GM12878 (cell line): ENCODE measurements around the gene HOXB1. TPM values are rescaled to one million over a fixed set of nuclear protein-coding genes. Genes with fewer than 3 reads are reported as not detected.

Experiments used
- ATAC-seq: fragments of 200-7000 bp; cut with Tn5 transposase; 3 replicates; pipeline ENCODE4 v1.9.1; 2020; ENCODE audit warnings: mild to moderate bottlenecking, moderate library complexity
- BruUV-seq: library from RNA; stranded (reverse); fragments of 400-500 nt; replicated peaks from 2 replicates; lab custom pipeline; 2021; lab: Mats Ljungman, UMichigan
- CTCF ChIA-PET: fragments of 300-600 bp; sonication (Branson Sonifier 250); formaldehyde crosslinking; extraction: SDS; loops from one replicate; lab custom pipeline; 2021; ENCODE audit warnings: inconsistent platforms; lab: Yijun Ruan, JAX
- POLR2A ChIA-PET: fragments of 350-600 bp; formaldehyde crosslinking; extraction: SDS; loops from one replicate; lab custom pipeline; 2021; ENCODE audit warnings: inconsistent platforms; lab: Charles Lee
- RAD21 ChIA-PET: fragments of 300-600 bp; sonication (Branson Sonifier 250); formaldehyde crosslinking; loops from one replicate; lab custom pipeline; 2023; ENCODE audit warnings: antibody characterized with exemption; ENCODE audit not compliant: unreplicated experiment; lab: Charles Lee
- SMC1A ChIA-PET: fragments of 300-600 bp; sonication (Branson Sonifier 250); formaldehyde crosslinking; loops from one replicate; lab custom pipeline; 2023; ENCODE audit not compliant: unreplicated experiment, uncharacterized antibody; lab: Charles Lee
- DNase-seq: peaks from one replicate; pipeline ENCODE4 v3.0.0-alpha.2; 2011; ENCODE audit warnings: low read depth, low spot score
- FAIRE-seq: peaks from 3 replicates; lab custom pipeline; 2011; peaks lifted over from hg19 to GRCh38; lab: Jason Lieb, UNC
- H2AFZ ChIP-seq: 2 replicates; pipeline ENCODE4 v1.6.0; 2011; ENCODE audit warnings: low read depth, low read length, control low read depth; ENCODE audit not compliant: control insufficient read depth
- H3K27ac ChIP-seq: 2 replicates; pipeline ENCODE4 v1.5.1; 2011; ENCODE audit warnings: control low read depth; ENCODE audit not compliant: control insufficient read depth, insufficient read depth
- H3K27me3 ChIP-seq, 2 experiments: replicated peaks in 1 of 2; 2 replicates each; pipeline versions ENCODE4 v1.6.0 to v1.6.1; 2011; ENCODE audit warnings: low read length in 1 of 2; ENCODE audit not compliant: control insufficient read depth in 2 of 2, insufficient read depth in 2 of 2
- H3K36me3 ChIP-seq, 2 experiments: 2 replicates each; pipeline ENCODE4 v1.5.1; 2011; ENCODE audit warnings: low read length in 1 of 2; ENCODE audit not compliant: control insufficient read depth in 2 of 2, insufficient read depth in 2 of 2
- H3K4me1 ChIP-seq: 2 replicates; pipeline ENCODE4 v1.6.1; 2011; ENCODE audit warnings: mild to moderate bottlenecking, low read length, moderate library complexity, mixed read lengths; ENCODE audit not compliant: control insufficient read depth, insufficient read depth
- H3K4me2 ChIP-seq: 2 replicates; pipeline ENCODE4 v1.6.0; 2011; ENCODE audit warnings: control low read depth; ENCODE audit not compliant: control insufficient read depth, insufficient read depth
- H3K4me3 ChIP-seq: fragments of 200-600 bp; sonication (generic); 2 replicates; pipeline ENCODE4 v1.5.1; 2016
- H3K79me2 ChIP-seq: 2 replicates; pipeline ENCODE4 v1.6.0; 2011; ENCODE audit warnings: low read length; ENCODE audit not compliant: control insufficient read depth, insufficient read depth
- H3K9ac ChIP-seq: 2 replicates; pipeline ENCODE4 v1.8.0; 2011; ENCODE audit warnings: low read length, control low read depth, mixed read lengths; ENCODE audit not compliant: control insufficient read depth, insufficient read depth
- H3K9me3 ChIP-seq: replicated peaks from 3 replicates; pipeline ENCODE4 v1.5.1; 2011; ENCODE audit warnings: mild to moderate bottlenecking, low read length; ENCODE audit not compliant: control insufficient read depth, insufficient read depth
- H4K20me1 ChIP-seq: 2 replicates; pipeline ENCODE4 v1.6.0; 2011; ENCODE audit not compliant: control insufficient read depth, insufficient read depth
- ATF7 ChIP-seq: fragments of 450-650 bp; IDR thresholded peaks from 2 replicates; pipeline ENCODE4 v1.6.1; 2016; ENCODE audit warnings: low read depth, mild to moderate bottlenecking
- BCLAF1 ChIP-seq: fragments of 450-650 bp; IDR thresholded peaks from 2 replicates; pipeline ENCODE4 v1.6.1; 2017; ENCODE audit warnings: antibody characterized with exemption, mild to moderate bottlenecking, moderate library complexity
- BMI1 ChIP-seq: fragments of 450-650 bp; IDR thresholded peaks from 2 replicates; pipeline ENCODE4 v1.6.1; 2016; ENCODE audit warnings: mild to moderate bottlenecking, moderate library complexity, borderline replicate concordance
- CUX1 ChIP-seq: IDR thresholded peaks from 2 replicates; pipeline ENCODE4 v1.6.1; 2012; ENCODE audit warnings: improper control_type of control experiment, low read depth, low read length; ENCODE audit not compliant: insufficient replicate concordance
- HDAC6 ChIP-seq: fragments of 200-600 bp; sonication (generic); IDR thresholded peaks from one replicate; pipeline ENCODE4 v1.8.0; 2017; ENCODE audit warnings: antibody characterized with exemption; ENCODE audit not compliant: unreplicated experiment
- IKZF1 ChIP-seq: fragments of 450-650 bp; conservative IDR thresholded peaks from 2 replicates; pipeline ENCODE4 v1.6.1; 2017; ENCODE audit warnings: antibody characterized with exemption, mild to moderate bottlenecking
- IKZF2 ChIP-seq, 2 experiments: fragments of 450-650 bp; IDR thresholded peaks; 2 replicates each; pipeline ENCODE4 v1.6.1; 2017; ENCODE audit warnings: mild to moderate bottlenecking in 2 of 2, moderate library complexity in 2 of 2
- IRF4 ChIP-seq: IDR thresholded peaks from 2 replicates; pipeline ENCODE4 v1.6.1; 2011; ENCODE audit warnings: low read depth, low read length
- JUNB ChIP-seq: IDR thresholded peaks from 2 replicates; pipeline ENCODE4 v1.6.1; 2016; ENCODE audit warnings: antibody characterized with exemption, mild to moderate bottlenecking
- NBN ChIP-seq: fragments of 450-650 bp; IDR thresholded peaks from 2 replicates; pipeline ENCODE4 v1.6.1; 2016
- NFIC ChIP-seq: IDR thresholded peaks from 2 replicates; pipeline ENCODE4 v1.6.1; 2012; ENCODE audit warnings: low read depth, mild to moderate bottlenecking, inconsistent platforms, low read length, moderate library complexity
- RELB ChIP-seq: fragments of 450-650 bp; IDR thresholded peaks from 2 replicates; pipeline ENCODE4 v1.6.1; 2017; ENCODE audit warnings: low read depth, mild to moderate bottlenecking, moderate library complexity
- TAF1 ChIP-seq: IDR thresholded peaks from 2 replicates; pipeline ENCODE4 v1.6.1; 2011; ENCODE audit warnings: mild to moderate bottlenecking, low read depth, low read length, borderline replicate concordance
- WGBS: methylation state at CpG from one replicate; pipeline ENCODE4 v1.1.6; 2016; ENCODE audit warnings: low lambda C conversion rate; ENCODE audit not compliant: insufficient replicate concordance, insufficient coverage; ENCODE audit errors: missing lambda C conversion rate; 5-methylcytosine and 5-hydroxymethylcytosine counted together
- in situ Hi-C: fragments of 300-500 bp; cut with MboI; formaldehyde crosslinking; loops from 9 replicates; pipeline ENCODE4 v1.14.3; 2018; ENCODE audit warnings: mixed read lengths
- intact Hi-C: fragments of 100-400 bp; cut with micrococcal nuclease; formaldehyde crosslinking; loops from one replicate; pipeline ENCODE4 v1.14.2; 2022; ENCODE audit not compliant: unreplicated experiment
- polyA plus RNA-seq, 11 experiments: library from polyadenylated mRNA; depleted of rRNA in 4 of 11; unstranded in 6 of 11; stranded (reverse) in 5 of 11; fragments of >200 nt; fragmentation: Nextera tagmentation in 4 of 11; fragmentation: Illumina TruSeq in 1 of 11; extraction: Ambion mirVana in 4 of 11; extraction: Trizol in 1 of 11; gene quantifications; 1 replicate in 1 of 11; 2 replicates in 10 of 11; pipeline versions ENCODE4 v1.2.1 to v1.2.3, GENCODE V29; 2011 to 2016; ENCODE audit warnings: inconsistent platforms in 2 of 11, missing spikeins in 2 of 11, low read depth in 1 of 11
- total RNA-seq, 4 experiments: library from RNA; depleted of rRNA in 3 of 4; stranded (reverse); fragments of >200 nt in 3 of 4; fragmentation: Illumina TruSeq in 1 of 4; extraction: Trizol in 1 of 4; gene quantifications; 2 replicates each; pipeline versions ENCODE4 v1.2.1 to v1.2.3, GENCODE V29; 2013 to 2021

Gene HOXB1
- total and polyA plus RNA-seq, 10 of the 15 experiments (the other 5 are each of a cell fraction or from before 2014, with no cell fraction given), result not detected

GRCh38 chr17:48491527-48492273 is 39.1 kb downstream of the HOXB1 start:
- Histone ChIP-seq H2AFZ (peak overlapping the region; percentile 36; the same call in 1 of the 2 replicates), H4K20me1 (no peaks in the 10 kb centered on the region), H3K4me3 (no peak overlapping the region), H3K9me3 (no peaks in the 10 kb centered on the region), H3K4me1 (peaks cover 20% of the 10 kb centered on the region), H3K9ac (no peak overlapping the region), H3K79me2 (no peaks in the 10 kb centered on the region), H3K4me2 (0 out of 2 replicates have a peak overlapping the region, but pooled peaks have one; percentile 27), H3K27ac (no peak overlapping the region), H3K27me3 (no peaks in the 10 kb centered on the region), H3K36me3 (no peaks in the 10 kb centered on the region)
- in situ Hi-C loops, result no loop called here
- POLR2A ChIA-PET, result interaction anchor here (0.5 to 0.8 kb wide), 3 partner anchors 19 to 70 kb away, joined by 3 read pairs; no protein-coding TSS in a partner anchor
- ATAC-seq, result peak; percentile 54
- DNase-seq, result no peak
- RAD21 ChIA-PET, result interaction anchor here (0.7 to 3.4 kb wide), 18 partner anchors 8 to 380 kb away, joined by 3 to 21 read pairs (median 4); no protein-coding TSS in a partner anchor
- no peak for FAIRE-seq
- SMC1A ChIA-PET, result interaction anchor here (0.5 to 6.0 kb wide), 28 partner anchors 10 to 256 kb away, joined by 3 to 23 read pairs (median 4); partner anchors contain the start of gene HOXB5
- intact Hi-C loops, result loop anchor here (5.0 kb wide), 1 partner anchor 51 kb away; no protein-coding TSS in a partner anchor
- BruUV-seq, result no TSS peak
- 11% methylated on average over 3 of the region's 3 CpGs for WGBS
- CTCF ChIA-PET, result interaction anchor here (0.7 to 3.9 kb wide), 28 partner anchors 8 to 184 kb away, joined by 3 to 36 read pairs (median 5); partner anchors contain the start of gene HOXB4
- TF ChIP-seq BCLAF1, result no peak
- no peak for TF ChIP-seq TAF1
- 0 out of 2 replicates have a peak, but pooled peaks have one; percentile 12 for TF ChIP-seq ATF7
- 0 out of 2 replicates have a peak, but pooled peaks have one; percentile 33 for TF ChIP-seq BMI1
- peak; percentile 45; the same call in 1 of the 2 replicates for TF ChIP-seq NBN
- 0 out of 2 replicates have a peak, but pooled peaks have one; percentile 27 for TF ChIP-seq RELB
- TF ChIP-seq JUNB, result peak; percentile 21; the same call in 1 of the 2 replicates
- TF ChIP-seq NFIC, result no peak; the same call in 1 of the 2 replicates
- peak; percentile 28 to 52; a peak in 1 of 4 replicates for TF ChIP-seq IKZF2 (IDR thresholded peaks at IDR 0.05)
- TF ChIP-seq CUX1, result no peak
- peak; percentile 16 for TF ChIP-seq IKZF1
- TF ChIP-seq HDAC6, result no peak
- no peak for TF ChIP-seq IRF4
